SK-N-SH (cell line): ENCODE data around the gene RAPGEF2. TPM values are rescaled to one million over a fixed set of nuclear protein-coding genes. Genes with fewer than 3 reads are reported as not detected.
"Not testable (repeated sequence)": the region's sequence is repeated elsewhere in the genome, so short reads cannot be mapped to it uniquely, and the experiment has no call there.

ENCODE experiments used
- CTCF ChIA-PET: fragments of 300-600, 350-600 bp; formaldehyde crosslinking; extraction: SDS; loops from one replicate; lab custom pipeline; 2021; lab: Yijun Ruan, JAX
- POLR2A ChIA-PET: fragments of 350-600 bp; sonication (Branson Sonifier 250); formaldehyde crosslinking; extraction: SDS; loops from one replicate; lab custom pipeline; 2020; ENCODE audit warnings: antibody characterized with exemption, inconsistent platforms; lab: Yijun Ruan, JAX
- DNase-seq: peaks from one replicate; pipeline ENCODE4 v3.0.0; 2012
- H2AFZ ChIP-seq: fragments of 200-600 bp; sonication (generic); 2 replicates; pipeline ENCODE4 v1.8.1; 2016; ENCODE audit warnings: antibody characterized with exemption, mild to moderate bottlenecking, low read depth
- H3F3A ChIP-seq: fragments of 200-600 bp; sonication (generic); replicated peaks from 2 replicates; pipeline ENCODE3; 2016; ENCODE audit warnings: antibody characterized with exemption, mild to moderate bottlenecking; ENCODE audit not compliant: insufficient read depth
- H3K27ac ChIP-seq, 2 experiments: fragments of 200-500 bp in 1 of 2; fragments of 200-600 bp in 1 of 2; sonication (Bioruptor generic) in 1 of 2; sonication (generic), shearing (Covaris generic) in 1 of 2; 2 replicates each; pipeline versions ENCODE4 v1.5.1 to v1.6.1; 2014 to 2016; ENCODE audit warnings: low read depth in 2 of 2, inconsistent platforms in 1 of 2, low read length in 1 of 2, mild to moderate bottlenecking in 1 of 2, mixed read lengths in 1 of 2
- H3K27me3 ChIP-seq: fragments of 200-600 bp; sonication (generic), shearing (Covaris generic); 2 replicates; pipeline ENCODE4 v1.6.1; 2016; ENCODE audit warnings: mixed run types; ENCODE audit not compliant: insufficient read depth
- H3K36me3 ChIP-seq, 2 experiments: fragments of 200-500 bp in 1 of 2; fragments of 200-600 bp in 1 of 2; sonication (Bioruptor generic) in 1 of 2; sonication (generic) in 1 of 2; replicated peaks in 1 of 2; 2 replicates each; pipeline versions ENCODE3 to v1.5.1; 2014 to 2016; ENCODE audit warnings: low read length in 1 of 2, mild to moderate bottlenecking in 1 of 2; ENCODE audit not compliant: insufficient read depth in 2 of 2, control insufficient read depth in 1 of 2
- H3K4me1 ChIP-seq, 2 experiments: fragments of 200-500 bp in 1 of 2; fragments of 200-600 bp in 1 of 2; sonication (Bioruptor generic) in 1 of 2; sonication (generic), shearing (Covaris generic) in 1 of 2; 2 replicates each; pipeline versions ENCODE4 v1.5.1 to v1.6.1; 2014 to 2016; ENCODE audit warnings: low read depth in 1 of 2, low read length in 1 of 2, mixed run types in 1 of 2; ENCODE audit not compliant: insufficient read depth in 2 of 2, control insufficient read depth in 1 of 2
- H3K4me2 ChIP-seq: fragments of 200-600 bp; sonication (generic), shearing (Covaris generic); 2 replicates; pipeline ENCODE4 v1.6.1; 2017; ENCODE audit warnings: mixed run types
- H3K4me3 ChIP-seq, 2 experiments: fragments of 200-500 bp in 1 of 2; fragments of 200-600 bp in 1 of 2; sonication (Bioruptor generic) in 1 of 2; sonication (generic), shearing (Covaris generic) in 1 of 2; 2 replicates each; pipeline versions ENCODE4 v1.5.1 to v1.8.1; 2014 to 2016; ENCODE audit warnings: low read depth in 2 of 2, inconsistent platforms in 1 of 2, low read length in 1 of 2, mild to moderate bottlenecking in 1 of 2, mixed read lengths in 1 of 2, moderate library complexity in 1 of 2
- H3K79me2 ChIP-seq: fragments of 200-600 bp; sonication (generic); 2 replicates; pipeline ENCODE4 v1.8.1; 2017; ENCODE audit warnings: mild to moderate bottlenecking; ENCODE audit not compliant: insufficient read depth
- H3K9ac ChIP-seq: fragments of 200-600 bp; sonication (generic); 2 replicates; pipeline ENCODE4 v1.6.1; 2017; ENCODE audit warnings: mixed run types
- H3K9me2 ChIP-seq: fragments of 200-600 bp; sonication (generic); 2 replicates; pipeline ENCODE4 v1.6.1; 2017; ENCODE audit warnings: mixed run types
- H3K9me3 ChIP-seq: fragments of 200-600 bp; sonication (generic); 2 replicates; pipeline ENCODE4 v1.6.1; 2017; ENCODE audit warnings: mixed run types, mild to moderate bottlenecking, moderate library complexity
- H4K20me1 ChIP-seq: fragments of 200-600 bp; sonication (generic); 2 replicates; pipeline ENCODE4 v1.6.1; 2017; ENCODE audit warnings: mild to moderate bottlenecking, mixed run types; ENCODE audit not compliant: insufficient read depth
- CHD2 ChIP-seq: fragments of 150-350 bp; IDR thresholded peaks from 2 replicates; pipeline ENCODE4 v1.6.1; 2018; ENCODE audit warnings: low read length; ENCODE audit not compliant: partially characterized antibody
- ELF1 ChIP-seq: IDR thresholded peaks from 2 replicates; pipeline ENCODE4 v1.4.0; 2012
- EP300 ChIP-seq, 2 experiments: IDR thresholded peaks; 2 replicates each; pipeline versions ENCODE4 v1.4.0 to v1.6.1; 2012; ENCODE audit warnings: borderline replicate concordance in 1 of 2, low read depth in 1 of 2, low read length in 1 of 2
- EZH2phosphoT487 ChIP-seq: fragments of 200-600 bp; sonication (generic); IDR thresholded peaks from 2 replicates; pipeline ENCODE4 v1.6.1; 2017; ENCODE audit warnings: low read depth, mixed run types, mild to moderate bottlenecking, antibody characterized with exemption, moderate library complexity, borderline replicate concordance
- FOSL2 ChIP-seq: IDR thresholded peaks from 2 replicates; pipeline ENCODE4 v1.4.0; 2012; ENCODE audit warnings: low read depth, mild to moderate bottlenecking, moderate library complexity, borderline replicate concordance
- GATA2 ChIP-seq: sonication (generic); formaldehyde crosslinking; IDR thresholded peaks from 2 replicates; pipeline ENCODE4 v1.5.0; 2020; ENCODE audit warnings: mild to moderate bottlenecking, missing genetic modification reagents
- JUND ChIP-seq: IDR thresholded peaks from 2 replicates; pipeline ENCODE4 v1.4.0; 2012
- NRF1 ChIP-seq: IDR thresholded peaks from 2 replicates; pipeline ENCODE4 v1.6.1; 2012; ENCODE audit warnings: low read depth, mild to moderate bottlenecking, low read length
- RAD21 ChIP-seq: IDR thresholded peaks from 2 replicates; pipeline ENCODE4 v1.6.1; 2012; ENCODE audit warnings: mild to moderate bottlenecking, low read length
- RCOR1 ChIP-seq: fragments of 150-350 bp; IDR thresholded peaks from 2 replicates; pipeline ENCODE4 v1.6.1; 2017; ENCODE audit warnings: antibody characterized with exemption, low read length
- RFX5 ChIP-seq: IDR thresholded peaks from 2 replicates; pipeline ENCODE4 v1.6.1; 2012; ENCODE audit warnings: mild to moderate bottlenecking, improper control_type of control experiment, low read length
- SIN3A ChIP-seq: IDR thresholded peaks from 2 replicates; pipeline ENCODE4 v1.6.1; 2012; ENCODE audit warnings: low read depth, mild to moderate bottlenecking, low read length, moderate library complexity, borderline replicate concordance
- TAF1 ChIP-seq: IDR thresholded peaks from 2 replicates; pipeline ENCODE4 v1.6.1; 2012; ENCODE audit warnings: low read depth, mild to moderate bottlenecking, low read length, moderate library complexity, borderline replicate concordance
- TEAD4 ChIP-seq: IDR thresholded peaks from 2 replicates; pipeline ENCODE4 v1.4.0; 2012; ENCODE audit warnings: mild to moderate bottlenecking, borderline replicate concordance; ENCODE audit not compliant: insufficient read depth
- WGBS: methylation state at CpG from one replicate; pipeline ENCODE4 v1.1.6; 2017; ENCODE audit warnings: low lambda C conversion rate; 5-methylcytosine and 5-hydroxymethylcytosine counted together
- polyA plus RNA-seq, 3 experiments: library from polyadenylated mRNA; depleted of rRNA; stranded (reverse); fragments of >200 nt; gene quantifications; 2 replicates each; pipeline ENCODE4 v1.2.3, GENCODE V29; 2012
- TF ChIP-seq, protein P1 (sequence below): fragments of 150-350 bp; IDR thresholded peaks from 2 replicates; pipeline ENCODE4 v1.6.1; 2016; ENCODE audit warnings: mild to moderate bottlenecking, low read depth, low read length
- TF ChIP-seq, protein P2 (sequence below): IDR thresholded peaks from 2 replicates; pipeline ENCODE4 v1.4.0; 2012; ENCODE audit warnings: low read depth, borderline replicate concordance

The RAPGEF2 gene
- polyA plus RNA-seq, 1 of the 3 experiments (the other 2 are of a cell fraction): 19.2 TPM

DNA sequence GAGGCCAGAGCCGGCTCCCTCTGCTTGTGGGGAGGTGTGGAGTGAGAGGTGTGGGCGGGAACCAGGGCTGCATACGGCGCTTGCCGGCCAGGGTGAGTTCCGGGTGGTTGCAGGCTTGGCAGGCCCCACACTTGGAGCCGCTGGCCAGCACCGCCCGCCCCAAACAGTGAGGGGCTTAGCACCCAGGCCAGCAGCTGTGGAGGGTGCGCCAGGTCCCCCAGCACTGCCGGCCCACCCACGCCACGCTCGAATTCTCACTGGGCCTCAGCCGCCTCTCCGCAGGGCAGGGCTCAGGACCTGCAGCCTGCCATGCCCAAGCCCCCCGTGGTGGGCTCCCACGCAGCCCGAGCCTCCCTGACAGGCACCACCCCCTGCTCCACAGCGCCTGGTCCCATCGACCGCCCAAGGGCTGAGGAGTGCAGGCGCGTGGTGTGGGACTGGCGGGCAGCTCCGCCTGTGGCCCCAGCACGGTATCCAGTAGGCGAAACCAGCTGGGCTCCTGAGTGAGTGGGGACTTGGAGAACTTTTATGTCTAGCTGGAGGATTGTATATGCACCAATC, 275.3 kb downstream of the RAPGEF2 start:
- POLR2A ChIA-PET: no interaction called here
- no peak for TF ChIP-seq JUND
- no peak for TF ChIP-seq RFX5
- no peak for TF ChIP-seq FOSL2
- TF ChIP-seq CHD2: no peak
- TF ChIP-seq NRF1: no peak
- TF ChIP-seq, protein P1, sequence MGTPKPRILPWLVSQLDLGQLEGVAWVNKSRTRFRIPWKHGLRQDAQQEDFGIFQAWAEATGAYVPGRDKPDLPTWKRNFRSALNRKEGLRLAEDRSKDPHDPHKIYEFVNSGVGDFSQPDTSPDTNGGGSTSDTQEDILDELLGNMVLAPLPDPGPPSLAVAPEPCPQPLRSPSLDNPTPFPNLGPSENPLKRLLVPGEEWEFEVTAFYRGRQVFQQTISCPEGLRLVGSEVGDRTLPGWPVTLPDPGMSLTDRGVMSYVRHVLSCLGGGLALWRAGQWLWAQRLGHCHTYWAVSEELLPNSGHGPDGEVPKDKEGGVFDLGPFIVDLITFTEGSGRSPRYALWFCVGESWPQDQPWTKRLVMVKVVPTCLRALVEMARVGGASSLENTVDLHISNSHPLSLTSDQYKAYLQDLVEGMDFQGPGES: no peak
- no peak for TF ChIP-seq GATA2 (CRISPR knock-in tag)
- TF ChIP-seq, protein P2, sequence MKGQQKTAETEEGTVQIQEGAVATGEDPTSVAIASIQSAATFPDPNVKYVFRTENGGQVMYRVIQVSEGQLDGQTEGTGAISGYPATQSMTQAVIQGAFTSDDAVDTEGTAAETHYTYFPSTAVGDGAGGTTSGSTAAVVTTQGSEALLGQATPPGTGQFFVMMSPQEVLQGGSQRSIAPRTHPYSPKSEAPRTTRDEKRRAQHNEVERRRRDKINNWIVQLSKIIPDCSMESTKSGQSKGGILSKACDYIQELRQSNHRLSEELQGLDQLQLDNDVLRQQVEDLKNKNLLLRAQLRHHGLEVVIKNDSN: no peak
- TF ChIP-seq RCOR1: no peak
- no peak for TF ChIP-seq TEAD4
- TF ChIP-seq EP300 (IDR thresholded peaks at IDR 0.05; ENCODE audit: borderline replicate concordance in 1 of 2, low read depth in 1 of 2, low read length in 1 of 2): no peak

DNA sequence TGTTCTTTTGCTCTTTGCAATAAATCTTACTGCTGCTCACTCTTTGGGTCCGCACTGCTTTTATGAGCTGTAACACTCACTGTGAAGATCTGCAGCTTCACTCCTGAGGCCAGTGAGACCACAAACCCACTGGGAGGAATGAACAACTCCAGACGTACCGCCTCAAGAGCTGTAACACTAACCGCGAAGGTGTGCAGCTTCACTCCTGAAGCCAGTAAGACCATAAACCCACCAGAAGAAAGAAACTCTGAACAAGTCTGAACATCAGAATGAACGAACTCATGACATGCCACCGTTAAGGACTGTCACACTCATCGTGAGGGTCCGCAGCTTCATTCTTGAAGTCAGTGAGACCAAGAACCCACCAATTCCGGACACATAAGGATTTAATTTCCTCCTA, 276.2 kb downstream of the RAPGEF2 start:
- H3K27ac ChIP-seq, CTCF ChIA-PET, H3F3A ChIP-seq, H3K9ac ChIP-seq, H3K36me3 ChIP-seq, H3K9me2 ChIP-seq, DNase-seq, H3K27me3 ChIP-seq, H3K9me3 ChIP-seq, H3K4me3 ChIP-seq, POLR2A ChIA-PET, H4K20me1 ChIP-seq, H2AFZ ChIP-seq, H3K4me2 ChIP-seq, H3K79me2 ChIP-seq: not testable (repeated sequence)
- peaks cover 0 to 13% of the 10 kb centered on the region in 2 experiments; a peak in 1 of 4 replicates for H3K4me1 ChIP-seq
- 91% methylated on average over 10 of the region's 10 CpGs for WGBS

More for the DNA sequence above, 275.3 kb downstream of the RAPGEF2 start:
- Histone ChIP-seq H3K9me2 (no peaks in the 10 kb centered on the region), H3K79me2 (no peaks in the 10 kb centered on the region), H3K27ac (no peak overlapping the region), H3K27me3 (no peaks in the 10 kb centered on the region), H4K20me1 (no peaks in the 10 kb centered on the region), H3K4me1 (peaks cover 0 to 7% of the 10 kb centered on the region in 2 experiments; a peak in 1 of 4 replicates), H3F3A (no peaks in the 10 kb centered on the region), H3K9ac (no peak overlapping the region), H2AFZ (no peak overlapping the region), H3K9me3 (no peaks in the 10 kb centered on the region), H3K4me3 (no peak overlapping the region), H3K36me3 (no peaks in the 10 kb centered on the region), H3K4me2 (no peak overlapping the region)
- CTCF ChIA-PET: no interaction called here
- no peak for DNase-seq
- WGBS: 98% methylated on average over 25 of the region's 28 CpGs

DNA sequence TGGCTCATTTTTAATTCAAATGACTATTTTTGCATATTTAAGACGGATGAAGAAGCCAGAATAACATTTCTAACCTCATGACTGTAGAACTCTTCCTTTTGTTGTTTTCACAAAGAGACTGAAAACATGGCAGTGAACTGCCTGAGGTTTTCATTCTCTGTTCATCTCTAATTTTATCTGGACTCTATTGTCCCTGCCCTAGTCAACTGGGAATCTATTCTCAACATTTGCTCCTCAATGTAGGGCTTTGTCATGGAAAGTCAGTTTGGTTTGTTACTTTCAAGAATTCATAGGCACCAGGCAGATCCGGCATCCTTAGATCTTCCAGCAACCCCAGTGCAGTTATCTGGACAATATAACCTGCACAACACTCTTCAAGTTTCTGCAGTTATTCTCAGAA, 277.0 kb downstream of the RAPGEF2 start:
- POLR2A ChIA-PET: no interaction called here
- no peak overlapping the region for H3K4me2 ChIP-seq
- H3K9me3 ChIP-seq: no peaks in the 10 kb centered on the region
- H3K36me3 ChIP-seq: no peaks in the 10 kb centered on the region
- H2AFZ ChIP-seq: no peak overlapping the region
- 83% methylated on average over 2 of the region's 2 CpGs for WGBS
- TF ChIP-seq JUND (no peak), ELF1 (no peak), TAF1 (no peak), EZH2phosphoT487 (no peak), RAD21 (no peak), EP300 (IDR thresholded peaks at IDR 0.05; ENCODE audit: borderline replicate concordance in 1 of 2, low read depth in 1 of 2, low read length in 1 of 2) (no peak), SIN3A (no peak)
- TF ChIP-seq, all 33 proteins: peak for 0
- Histone ChIP-seq H3K9me2 (no peaks in the 10 kb centered on the region), H3K9ac (no peak overlapping the region), H3K27me3 (no peaks in the 10 kb centered on the region), H3K4me1 (peaks cover 0 to 13% of the 10 kb centered on the region in 2 experiments; a peak in 1 of 4 replicates), H3K79me2 (no peaks in the 10 kb centered on the region), H4K20me1 (no peaks in the 10 kb centered on the region), H3F3A (no peaks in the 10 kb centered on the region), H3K4me3 (no peak overlapping the region), H3K27ac (no peak overlapping the region)
- CTCF ChIA-PET: no interaction called here
- no peak for DNase-seq
